ENCODE measurements around the gene C10orf95.
A peak's percentile ranks its signal among the peaks of the same experiment; 100 is the strongest.

The C10orf95 gene

GRCh38 chr10:102433619-102434046 is 17.7 kb downstream of the C10orf95 start:
- no peak for DNase-seq

DNA sequence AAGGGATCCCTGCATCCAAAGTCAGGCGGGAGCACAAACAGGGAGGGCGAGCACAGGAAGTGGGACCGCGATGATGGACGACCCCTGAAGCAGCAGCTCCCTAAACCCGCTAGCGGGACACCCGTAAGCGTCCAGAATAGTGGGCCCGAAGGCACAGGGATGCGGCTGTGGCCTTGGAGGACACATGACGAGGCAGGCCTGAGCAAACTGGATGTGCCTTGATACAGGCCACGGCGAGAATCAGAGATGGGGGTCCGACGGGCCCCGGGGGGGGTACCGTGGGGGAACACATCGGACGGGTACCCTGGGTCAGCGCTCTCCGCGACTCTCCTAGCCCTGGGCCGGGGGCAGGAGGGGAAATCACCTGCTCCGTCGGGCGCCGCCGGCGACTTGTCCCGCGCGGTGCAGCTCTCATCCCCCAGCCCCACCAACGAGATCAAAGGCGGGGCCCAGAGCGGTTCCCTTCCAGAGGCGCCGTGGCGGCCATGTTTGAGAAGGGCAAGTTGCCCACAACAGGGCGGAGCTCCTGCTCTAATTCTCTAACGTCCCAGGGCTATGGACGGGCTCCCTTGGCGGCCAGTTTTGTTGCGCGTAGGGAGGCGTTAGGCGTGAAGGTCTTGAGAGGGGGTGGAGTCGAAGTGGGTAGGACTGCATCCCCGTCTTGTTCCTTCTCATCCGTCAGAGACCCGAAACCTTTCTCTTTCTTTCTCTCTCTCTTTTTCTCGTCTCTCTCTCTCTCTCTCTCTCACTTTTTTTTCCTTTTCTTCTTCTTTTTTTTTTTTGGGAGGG is 19.0 kb downstream of the C10orf95 start, which contains the start of gene CUEDC2:
Gene CUEDC2 (minus strand): TSS at position 413 of the 789 bp plus-strand sequence. CDS start 7,386 bp downstream, outside the sequence.
- peak; percentile 29 for DNase-seq

DNA sequence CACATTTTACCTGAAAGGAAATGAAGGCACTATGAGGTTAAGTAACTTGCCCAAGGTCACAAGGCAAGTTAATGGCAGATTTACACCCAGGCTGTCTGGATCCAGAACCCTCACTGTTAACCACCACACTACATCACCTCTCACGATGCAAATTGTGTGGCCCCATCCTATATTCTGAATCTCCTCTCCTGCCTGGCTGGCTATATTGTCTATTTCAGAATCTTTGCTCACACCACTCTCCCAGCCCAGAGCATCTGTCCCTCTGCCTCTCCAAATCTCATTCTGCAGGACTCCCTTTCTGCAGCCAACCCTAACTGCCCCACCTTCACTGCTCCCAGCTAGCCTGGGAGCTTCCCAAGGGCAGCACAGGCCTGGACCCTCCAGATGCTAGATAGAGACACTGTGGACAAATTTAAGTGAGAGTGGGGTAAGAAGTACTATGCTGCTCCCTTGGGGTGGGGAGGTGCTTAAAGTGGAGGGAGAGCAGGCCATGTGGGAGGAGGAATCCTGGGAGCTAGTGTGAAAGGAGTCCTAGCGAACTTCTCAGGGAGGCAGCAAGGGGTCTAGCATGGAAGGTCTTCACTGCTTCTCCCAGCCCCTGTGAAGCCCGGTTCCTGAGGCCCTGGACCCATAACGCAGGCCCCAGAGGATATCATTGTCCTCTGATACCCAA is 19.8 kb downstream of the C10orf95 start:
- DNase-seq, result no peak

DNA sequence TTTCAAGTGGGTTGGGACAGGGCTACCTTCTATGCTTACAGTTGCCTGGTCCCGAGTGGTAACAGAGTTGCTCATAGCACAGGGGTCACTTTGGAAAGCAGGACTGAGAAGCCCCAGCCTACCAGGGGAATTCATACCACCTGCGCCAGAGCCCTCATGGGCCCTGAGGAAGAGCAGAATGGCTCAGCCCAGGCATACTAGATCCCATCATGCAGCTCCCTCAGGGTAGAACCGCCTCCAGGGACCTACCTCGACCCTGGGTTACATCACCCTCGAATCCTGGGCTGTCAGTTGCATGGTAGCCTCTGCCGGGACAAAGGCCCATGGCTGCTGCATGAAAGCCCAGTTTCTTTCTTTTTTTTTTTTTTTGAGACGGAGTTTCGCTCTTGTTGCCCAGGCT is 21.9 kb downstream of the C10orf95 start:
- DNase-seq, result no peak

GRCh38 chr10:102426803-102427287 is 24.5 kb downstream of the C10orf95 start:
- DNase-seq, result no peak

DNA sequence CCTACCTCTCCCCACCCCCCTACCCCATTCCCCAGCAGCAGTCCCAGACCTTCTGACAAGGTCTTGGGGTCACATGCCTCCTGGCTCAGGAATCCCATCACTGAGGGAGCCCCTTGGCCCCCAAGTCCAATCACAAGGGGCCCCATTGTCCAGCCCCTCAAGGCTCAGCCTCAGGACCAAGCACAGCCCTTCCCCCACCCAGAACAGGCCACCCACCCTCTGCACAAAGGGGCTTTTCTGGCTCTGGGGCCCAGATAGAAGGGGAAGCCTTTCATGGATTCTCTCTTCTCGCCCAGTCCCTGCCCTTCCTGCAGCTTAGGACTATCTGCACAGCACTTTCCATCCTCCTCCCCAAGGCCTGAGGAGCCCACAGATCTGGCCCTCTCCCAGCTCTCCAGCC is 25.9 kb downstream of the C10orf95 start:
- no peak for DNase-seq

DNA sequence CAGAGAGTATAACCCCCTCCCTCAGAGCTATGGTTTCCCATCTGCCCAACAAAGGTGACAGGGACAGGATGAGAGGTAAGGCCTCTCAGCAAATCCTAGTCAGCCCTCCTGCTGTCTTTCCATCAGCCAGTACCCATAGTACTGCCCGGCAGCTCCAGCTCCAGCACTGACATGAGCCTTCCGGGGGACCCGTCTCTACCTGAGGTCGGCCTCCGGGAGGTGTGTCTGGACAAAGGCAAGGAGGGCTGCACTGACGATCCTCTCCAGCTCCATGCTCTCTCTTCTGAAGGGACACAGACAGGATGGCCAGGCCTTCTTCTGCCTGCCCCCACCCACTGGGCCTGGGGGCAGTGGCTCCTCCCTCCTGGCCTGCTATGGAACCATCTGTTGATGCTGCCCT is 26.4 kb downstream of the C10orf95 start:
- no peak for DNase-seq

DNA sequence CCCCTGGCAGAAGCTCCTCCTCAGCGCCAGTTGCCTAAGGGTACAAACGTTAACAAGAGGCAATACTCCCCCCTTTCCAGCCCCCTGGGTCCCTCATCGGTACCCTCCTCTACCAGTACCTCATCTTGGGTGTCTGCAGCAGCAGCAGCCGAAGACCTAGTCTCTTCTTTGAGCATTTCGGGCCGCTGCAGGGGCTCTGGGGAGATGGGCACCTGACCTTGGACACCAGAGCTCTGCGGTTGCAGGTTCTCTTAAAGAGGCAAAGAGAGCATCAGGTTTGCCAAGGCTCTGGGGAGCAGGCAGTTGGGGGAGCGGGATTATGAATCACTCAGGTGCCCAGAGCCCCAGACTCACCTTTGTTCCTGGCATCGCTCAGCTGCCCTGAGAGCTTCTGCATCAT is 27.2 kb downstream of the C10orf95 start:
- DNase-seq, result no peak

DNA sequence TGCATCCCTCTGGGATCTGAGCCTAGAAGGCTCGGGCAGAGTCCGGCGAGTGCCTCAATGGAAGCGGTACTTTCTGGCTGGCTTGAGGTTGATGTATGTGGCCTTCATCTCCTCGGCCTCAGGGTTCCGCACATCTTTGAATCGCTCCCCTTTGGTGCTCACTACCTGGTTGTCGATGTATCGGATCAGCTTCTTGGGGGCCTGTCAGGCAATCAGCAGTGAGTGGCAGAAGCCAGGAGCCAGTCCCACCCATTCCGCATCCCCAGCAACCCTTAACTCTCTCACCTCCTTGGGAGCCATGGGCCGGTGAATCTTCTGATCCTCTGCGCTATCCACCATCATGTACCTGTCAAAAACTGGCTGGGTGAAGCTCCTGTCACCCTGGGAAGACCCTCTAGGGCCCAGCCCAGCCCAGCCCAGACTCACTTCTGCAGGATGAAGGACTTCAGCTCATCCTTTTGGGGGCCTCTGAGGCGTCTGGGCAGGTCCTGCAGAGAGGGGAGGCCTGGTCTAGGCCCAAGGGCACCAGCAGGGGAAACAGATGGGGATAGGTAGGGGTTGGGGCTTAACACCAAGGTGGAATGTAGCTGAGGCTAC is 27.9 kb downstream of the C10orf95 start:
- DNase-seq, result no peak

DNA sequence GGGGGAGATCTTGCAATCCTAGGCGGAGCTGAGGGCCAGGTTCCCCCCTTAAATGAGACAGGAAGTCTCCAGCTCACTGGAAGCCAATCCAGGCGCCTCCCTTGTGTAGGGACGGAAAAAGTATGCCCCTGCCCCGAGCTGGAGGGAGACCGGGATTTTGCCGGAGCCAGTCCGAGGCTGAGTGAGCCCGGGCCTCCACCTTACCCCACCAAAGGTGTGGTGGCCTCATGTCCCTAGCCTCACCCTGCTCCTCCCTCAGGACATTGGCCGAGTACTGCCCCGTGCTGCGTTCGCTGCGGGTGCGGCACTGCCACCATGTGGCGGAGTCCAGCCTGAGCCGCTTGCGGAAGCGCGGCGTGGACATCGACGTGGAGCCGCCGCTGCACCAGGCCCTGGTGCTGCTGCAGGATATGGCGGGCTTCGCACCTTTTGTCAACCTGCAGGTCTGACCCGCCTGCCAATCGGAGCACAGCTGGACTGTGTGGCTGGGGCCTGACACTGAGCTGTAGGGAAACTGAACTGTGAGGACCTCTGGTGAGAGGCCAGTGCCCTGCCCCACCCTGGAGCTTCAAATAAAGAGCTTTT is 28.7 kb downstream of the C10orf95 start:
- DNase-seq, result no peak

- no peak for DNase-seq
Measured at GRCh38 chr10:102421757-102422512, 29.4 kb downstream of the C10orf95 start.

DNA sequence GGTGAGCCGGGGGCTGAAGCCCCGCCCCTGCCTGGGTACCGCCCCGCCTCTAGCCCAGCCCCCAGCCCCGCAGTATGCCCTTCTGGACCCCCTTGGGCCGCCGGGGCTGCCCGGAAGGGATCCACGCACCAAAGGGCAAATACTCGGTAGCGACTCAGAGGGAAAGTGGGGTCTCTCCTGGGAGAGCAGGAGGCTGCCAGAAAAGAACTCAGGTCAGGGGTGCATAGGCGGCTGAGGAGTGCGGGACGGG is 29.9 kb downstream of the C10orf95 start:
- no peak for DNase-seq

DNA sequence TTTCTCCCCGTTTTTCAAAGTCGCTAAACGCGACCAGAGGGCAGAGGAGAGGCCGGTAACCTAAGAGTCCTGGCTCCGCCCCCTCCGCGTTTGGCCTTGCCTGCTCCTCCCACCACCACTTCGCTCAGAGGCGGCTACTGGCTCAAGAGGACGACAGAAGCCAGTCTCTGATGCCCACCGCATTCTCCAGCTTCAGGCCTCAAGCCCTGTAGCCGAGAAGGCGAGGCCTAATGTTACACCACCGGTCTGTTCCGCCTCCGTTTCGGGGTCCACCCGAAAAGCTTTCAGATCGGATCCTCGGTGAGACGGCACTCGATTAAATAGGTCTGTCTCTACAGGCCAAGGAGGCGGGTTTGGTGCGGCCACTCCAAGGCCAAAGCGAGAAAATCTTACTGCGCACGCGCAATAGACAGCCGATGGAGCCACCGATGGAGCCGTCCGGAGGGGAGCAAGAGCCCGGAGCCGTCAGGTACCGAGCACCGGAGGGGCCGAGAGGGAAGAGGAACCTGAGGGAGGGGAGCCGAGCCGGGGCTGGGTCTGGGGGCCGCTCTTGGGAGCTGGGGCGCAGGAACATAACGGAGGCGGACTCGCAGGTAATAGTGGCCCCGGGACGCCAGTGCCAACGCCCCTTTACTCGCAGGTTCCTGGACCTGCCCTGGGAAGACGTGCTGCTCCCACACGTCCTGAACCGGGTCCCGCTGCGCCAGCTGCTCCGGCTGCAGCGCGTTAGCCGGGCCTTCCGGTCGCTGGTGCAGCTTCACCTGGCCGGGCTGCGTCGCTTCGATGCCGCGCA is 30.4 kb downstream of the C10orf95 start, which contains the start of gene FBXL15:
Gene FBXL15 (plus strand): TSS at position 123 of the 793 bp plus-strand sequence. CDS start 294 bp downstream, at position 417.
- peak; percentile 39 for DNase-seq

DNA sequence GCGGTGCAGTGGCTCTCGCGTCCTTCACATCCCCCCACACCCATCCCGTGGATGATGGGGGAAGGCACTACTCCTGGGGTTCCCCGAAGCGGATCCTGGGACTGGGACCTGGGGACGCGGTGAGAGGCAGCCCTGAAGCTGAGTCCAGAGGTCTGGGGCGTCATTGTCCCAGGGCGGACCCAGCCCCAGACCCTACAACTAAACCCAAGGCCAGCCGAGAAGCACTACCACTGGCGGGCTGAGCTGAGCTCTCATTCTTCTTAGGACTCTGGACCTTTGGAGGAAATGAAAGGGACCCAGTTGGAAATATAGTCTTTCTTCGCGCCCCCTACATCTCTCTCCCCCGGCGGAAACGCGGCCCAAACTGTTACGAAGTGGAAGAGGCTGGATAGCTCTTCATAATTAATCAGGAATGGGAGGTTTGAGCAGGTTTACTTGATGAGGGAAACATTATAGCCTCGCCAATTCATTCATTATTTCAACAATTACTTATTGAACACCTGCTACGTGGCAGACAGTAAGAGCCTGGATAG is 31.1 kb downstream of the C10orf95 start:
- no peak for DNase-seq

DNA sequence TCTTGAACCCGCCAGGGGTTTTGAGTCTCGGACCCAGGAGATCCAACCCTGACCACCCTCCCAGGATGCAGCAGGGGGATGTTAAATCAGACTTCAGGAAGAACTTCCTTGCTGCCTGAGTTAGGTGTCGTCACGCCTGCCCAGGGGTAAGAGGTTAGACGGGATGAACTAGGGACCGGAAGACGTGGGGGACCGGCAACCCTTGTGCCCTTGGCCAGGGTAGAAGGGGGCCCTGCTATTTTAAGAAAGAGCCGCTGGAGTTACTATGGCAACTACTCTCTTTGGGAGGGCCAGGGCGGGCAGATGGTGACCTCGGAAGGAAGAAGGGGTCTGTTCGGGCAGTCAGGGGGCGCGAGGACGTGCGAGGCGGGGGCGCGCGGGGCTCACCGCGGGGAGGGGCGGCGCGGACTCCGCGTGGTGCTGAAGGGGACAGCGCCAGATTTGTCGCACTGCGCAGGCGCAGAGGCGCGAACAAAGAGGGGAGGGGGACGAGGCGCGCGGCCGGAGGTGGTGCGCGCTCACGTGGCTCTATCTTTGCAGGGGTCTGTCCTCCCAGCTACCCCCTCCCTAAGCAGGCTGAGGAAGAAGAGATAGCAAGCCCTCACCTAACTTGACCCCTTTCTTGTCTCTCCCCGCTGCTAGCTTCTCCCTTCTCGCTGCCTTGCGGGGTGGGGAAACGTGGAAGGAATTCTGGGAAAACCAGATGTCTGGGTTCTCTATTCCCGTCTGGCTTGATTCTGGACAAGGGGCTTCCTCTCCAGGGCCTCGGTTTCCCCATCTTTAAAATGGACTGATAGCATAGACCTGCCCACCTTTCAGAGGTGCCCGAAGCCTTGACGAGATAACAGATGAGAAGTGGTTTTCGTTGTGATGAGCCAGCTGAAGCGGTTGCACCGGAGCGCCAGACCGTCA is 31.8 kb downstream of the C10orf95 start:
- DNase-seq, result no peak

GRCh38 chr10:102418622-102419268 is 32.6 kb downstream of the C10orf95 start, which contains the start of gene PSD:
Gene PSD (minus strand): TSS chr10:102418785. CDS start chr10:102417038, 1,747 bp downstream.
- no peak for DNase-seq

GRCh38 chr10:102416695-102417094 is 34.6 kb downstream of the C10orf95 start:
- DNase-seq, result no peak

- no peak for DNase-seq
Measured at GRCh38 chr10:102416283-102416682, 35.1 kb downstream of the C10orf95 start.

- no peak for DNase-seq
Measured at GRCh38 chr10:102414749-102415148, 36.6 kb downstream of the C10orf95 start.

Data from cortex of kidney (tissue), 1 donor.